ENCODE data around the gene PLTP. TPM values are rescaled to one million over a fixed set of nuclear protein-coding genes. Genes with fewer than 3 reads are reported as not detected.

PLTP gene
- total RNA-seq, 1 experiment from 2014 or later: 62.5 TPM

GRCh38 chr20:45897692-45898091 is 14.3 kb downstream of the PLTP start:
- no peak overlapping the region for H4K5ac ChIP-seq (ENCODE audit: insufficient read length, low read depth, low read length)
- no CpG with 5 or more reads among the region's 7 CpGs for whole genome bisulfite sequencing (ENCODE audit: extremely low coverage, insufficient read length, low lambda C conversion rate)
- no peak overlapping the region for H2BK12ac ChIP-seq (ENCODE audit: insufficient read length, low read depth, low read length)
- no peaks in the 10 kb centered on the region for H3K79me2 ChIP-seq (ENCODE audit: insufficient read depth, low read length)
- Mint-ChIP-seq H3K36me3 (ENCODE audit: insufficient read depth in 1 of 3, low read depth in 3 of 3) (peaks cover 23 to 56% (median 47%) of the 10 kb centered on the region in 3 experiments), H3K27me3 (ENCODE audit: low read depth) (no peaks in the 10 kb centered on the region; the same call in 1 of the 2 replicates), H3K4me1 (no peaks in the 10 kb centered on the region), H3K9me3 (no peaks in the 10 kb centered on the region), H3K4me3 (no peak overlapping the region), H3K27ac (peak overlapping the region in 2 of 3 experiments; percentile 25 to 46; a peak in 2 of 7 replicates)
- no peak overlapping the region for H4K8ac ChIP-seq (replicated peaks; ENCODE audit: insufficient read length, low read depth, low read length)
- H3K56ac ChIP-seq (ENCODE audit: insufficient read length, low read depth, low read length): no peak overlapping the region
- H3K79me1 ChIP-seq (ENCODE audit: insufficient read depth, low read depth, low read length, poor library complexity, severe bottlenecking): no peaks in the 10 kb centered on the region
- TF ChIP-seq CTCF (conservative IDR thresholded peaks at IDR 0.05): no peak
- no peak overlapping the region for H2BK5ac ChIP-seq (ENCODE audit: insufficient read length, low read length)
- no peak overlapping the region for H3K23ac ChIP-seq (ENCODE audit: insufficient read length, low read depth, low read length)
- no peak for DNase-seq
- no peak overlapping the region for H3K18ac ChIP-seq (ENCODE audit: insufficient read length, low read depth, low read length)
- no peak overlapping the region for H4K91ac ChIP-seq (ENCODE audit: insufficient read length, low read depth, low read length)
- H3K27me3 ChIP-seq (ENCODE audit: insufficient read depth, low read length): no peaks in the 10 kb centered on the region
- H3K23me2 ChIP-seq (ENCODE audit: insufficient read length, low read depth, low read length, poor library complexity, severe bottlenecking): no peaks in the 10 kb centered on the region
- no peak overlapping the region for H3K9ac ChIP-seq (ENCODE audit: extremely low read depth, insufficient read length, low read length)
- no peaks in the 10 kb centered on the region for H4K20me1 ChIP-seq (ENCODE audit: control insufficient read depth, insufficient read depth, insufficient read length)
- no peak overlapping the region for H2BK120ac ChIP-seq (ENCODE audit: low read depth, low read length, poor library complexity, severe bottlenecking)
- no peak overlapping the region for H2AK5ac ChIP-seq (ENCODE audit: insufficient read length, low read length)
- H3K14ac ChIP-seq (ENCODE audit: insufficient read depth, low read length): no peak overlapping the region
- H3K4me1 ChIP-seq (ENCODE audit: insufficient read depth, low read length): no peaks in the 10 kb centered on the region
- no peak overlapping the region for H3K4me2 ChIP-seq (ENCODE audit: insufficient read depth, insufficient read length, low read length)
- H3K9me3 ChIP-seq (ENCODE audit: control insufficient read depth, low read depth, low read length): no peaks in the 10 kb centered on the region
- no peak overlapping the region for H3T11ph ChIP-seq (ENCODE audit: low read length)
- H3K27ac ChIP-seq (ENCODE audit: insufficient read length, low read depth, low read length): no peak overlapping the region
- no peak overlapping the region for H2BK15ac ChIP-seq (ENCODE audit: low read depth, low read length)
- H3K4ac ChIP-seq (ENCODE audit: low read depth, low read length): no peak overlapping the region
- no peak overlapping the region for H2AFZ ChIP-seq (ENCODE audit: low read length)
- H2BK20ac ChIP-seq (ENCODE audit: low read depth, low read length, poor library complexity, severe bottlenecking): no peak overlapping the region
